BJ (cell line): ENCODE measurements around the gene TBC1D10A. TPM values are rescaled to one million over a fixed set of nuclear protein-coding genes. Genes with fewer than 3 reads are reported as not detected.

Experiments used
- CTCF ChIA-PET: fragments of 350-600 bp; formaldehyde crosslinking; extraction: SDS; loops from one replicate; lab custom pipeline; 2021; ENCODE audit warnings: antibody characterized with exemption, inconsistent platforms; lab: Yijun Ruan, JAX
- POLR2A ChIA-PET: fragments of 300-600 bp; sonication (Branson Sonifier 250); formaldehyde crosslinking; extraction: SDS; loops from one replicate; lab custom pipeline; 2021; ENCODE audit warnings: antibody characterized with exemption; lab: Charles Lee
- DNase-seq: peaks from one replicate; pipeline ENCODE4 v3.0.0-alpha.2; 2011; ENCODE audit warnings: low read depth
- H3K27me3 ChIP-seq: 2 replicates; pipeline ENCODE4 v1.6.0; 2011; ENCODE audit warnings: low read length; ENCODE audit not compliant: control insufficient read depth, insufficient read depth
- H3K36me3 ChIP-seq: 2 replicates; pipeline ENCODE4 v1.5.1; 2011; ENCODE audit warnings: low read length; ENCODE audit not compliant: control insufficient read depth, insufficient read depth
- H3K4me3 ChIP-seq: 2 replicates; pipeline ENCODE4 v1.5.1; 2011; ENCODE audit warnings: low read depth, mild to moderate bottlenecking, control low read depth, low read length
- polyA plus RNA-seq: library from polyadenylated mRNA; depleted of rRNA; stranded (reverse); fragments of >200 nt; gene quantifications from 2 replicates; pipeline ENCODE4 v1.2.3, GENCODE V29; 2011
- TF ChIP-seq, protein P1 (sequence below): IDR thresholded peaks from 2 replicates; pipeline ENCODE4 v1.5.1; 2011; ENCODE audit warnings: low read depth, mild to moderate bottlenecking, control low read depth, inconsistent platforms, low read length, moderate library complexity; ENCODE audit not compliant: insufficient read depth

The TBC1D10A gene
- polyA plus RNA-seq, 1 experiment: 22.1 TPM

DNA sequence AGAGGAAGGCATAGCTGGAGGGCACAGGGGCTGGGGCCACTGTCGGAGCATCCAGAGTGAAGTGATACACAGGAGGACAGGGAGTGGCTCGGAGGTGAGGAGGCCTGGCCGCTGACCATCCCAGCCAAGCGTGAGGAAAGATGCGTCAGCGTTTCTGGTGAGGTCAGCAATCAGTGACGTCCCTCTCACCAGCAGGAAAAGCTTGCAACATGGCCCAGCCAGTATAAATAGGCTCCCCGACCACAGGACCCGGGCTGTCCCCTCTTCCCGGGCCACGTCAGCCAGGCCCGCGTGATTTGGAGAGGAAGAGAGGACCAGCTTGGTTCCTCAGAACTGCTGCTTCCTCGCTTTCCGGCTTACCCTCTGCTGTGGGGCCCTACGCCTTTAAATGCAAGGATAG, 55.9 kb downstream of the TBC1D10A start:
- TF ChIP-seq, protein P1, sequence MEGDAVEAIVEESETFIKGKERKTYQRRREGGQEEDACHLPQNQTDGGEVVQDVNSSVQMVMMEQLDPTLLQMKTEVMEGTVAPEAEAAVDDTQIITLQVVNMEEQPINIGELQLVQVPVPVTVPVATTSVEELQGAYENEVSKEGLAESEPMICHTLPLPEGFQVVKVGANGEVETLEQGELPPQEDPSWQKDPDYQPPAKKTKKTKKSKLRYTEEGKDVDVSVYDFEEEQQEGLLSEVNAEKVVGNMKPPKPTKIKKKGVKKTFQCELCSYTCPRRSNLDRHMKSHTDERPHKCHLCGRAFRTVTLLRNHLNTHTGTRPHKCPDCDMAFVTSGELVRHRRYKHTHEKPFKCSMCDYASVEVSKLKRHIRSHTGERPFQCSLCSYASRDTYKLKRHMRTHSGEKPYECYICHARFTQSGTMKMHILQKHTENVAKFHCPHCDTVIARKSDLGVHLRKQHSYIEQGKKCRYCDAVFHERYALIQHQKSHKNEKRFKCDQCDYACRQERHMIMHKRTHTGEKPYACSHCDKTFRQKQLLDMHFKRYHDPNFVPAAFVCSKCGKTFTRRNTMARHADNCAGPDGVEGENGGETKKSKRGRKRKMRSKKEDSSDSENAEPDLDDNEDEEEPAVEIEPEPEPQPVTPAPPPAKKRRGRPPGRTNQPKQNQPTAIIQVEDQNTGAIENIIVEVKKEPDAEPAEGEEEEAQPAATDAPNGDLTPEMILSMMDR: no peak
- Histone ChIP-seq H3K36me3 (no peaks in the 10 kb centered on the region; the same call in 1 of the 2 replicates), H3K27me3 (peaks cover 5% of the 10 kb centered on the region), H3K4me3 (no peak overlapping the region)
- ChIA-PET POLR2A (no interaction called here), CTCF (interaction anchor here (0.6 to 2.3 kb wide), 7 partner anchors 9 to 409 kb away, joined by 3 to 8 read pairs (median 4); partner anchors contain the start of gene RNF215)
- DNase-seq: no peak

DNA sequence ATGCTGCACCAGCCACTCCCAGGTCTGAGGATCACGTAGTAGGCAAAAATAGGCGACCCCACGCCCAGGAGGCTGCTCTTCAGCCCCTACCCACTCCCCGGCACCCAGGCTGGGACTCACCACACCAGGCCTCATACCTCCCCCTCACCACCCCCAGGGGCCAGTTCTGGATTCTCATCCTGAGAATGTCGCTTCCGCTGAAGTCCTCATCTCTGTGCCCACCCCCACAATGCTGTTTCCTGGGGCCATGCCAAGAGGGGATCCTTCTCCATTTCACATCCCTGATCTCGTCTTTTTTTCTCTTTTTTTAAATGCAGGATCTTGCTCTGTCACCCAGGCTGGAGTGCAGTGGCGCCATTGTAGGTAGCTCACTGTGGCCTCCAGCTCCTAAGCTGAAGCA, 58.4 kb downstream of the TBC1D10A start:
- no peak overlapping the region for H3K4me3 ChIP-seq
- no peaks in the 10 kb centered on the region; the same call in 1 of the 2 replicates for H3K36me3 ChIP-seq
- DNase-seq: no peak
- POLR2A ChIA-PET: no interaction called here
- TF ChIP-seq, protein P1: no peak
- CTCF ChIA-PET: interaction anchor here (0.9 kb wide), 1 partner anchor 123 kb away, joined by 3 read pairs; no protein-coding TSS in a partner anchor
- H3K27me3 ChIP-seq: no peaks in the 10 kb centered on the region

GRCh38 chr22:30267382-30268302, 59.1 kb downstream of the TBC1D10A start:
- ChIA-PET POLR2A (no interaction called here), CTCF (interaction anchor here (1.3 kb wide), 1 partner anchor 21 kb away, joined by 4 read pairs; no protein-coding TSS in a partner anchor)
- H3K36me3 ChIP-seq: no peaks in the 10 kb centered on the region; the same call in 1 of the 2 replicates
- H3K27me3 ChIP-seq: no peaks in the 10 kb centered on the region
- TF ChIP-seq, protein P1: no peak
- H3K4me3 ChIP-seq: no peak overlapping the region
- DNase-seq: no peak

DNA sequence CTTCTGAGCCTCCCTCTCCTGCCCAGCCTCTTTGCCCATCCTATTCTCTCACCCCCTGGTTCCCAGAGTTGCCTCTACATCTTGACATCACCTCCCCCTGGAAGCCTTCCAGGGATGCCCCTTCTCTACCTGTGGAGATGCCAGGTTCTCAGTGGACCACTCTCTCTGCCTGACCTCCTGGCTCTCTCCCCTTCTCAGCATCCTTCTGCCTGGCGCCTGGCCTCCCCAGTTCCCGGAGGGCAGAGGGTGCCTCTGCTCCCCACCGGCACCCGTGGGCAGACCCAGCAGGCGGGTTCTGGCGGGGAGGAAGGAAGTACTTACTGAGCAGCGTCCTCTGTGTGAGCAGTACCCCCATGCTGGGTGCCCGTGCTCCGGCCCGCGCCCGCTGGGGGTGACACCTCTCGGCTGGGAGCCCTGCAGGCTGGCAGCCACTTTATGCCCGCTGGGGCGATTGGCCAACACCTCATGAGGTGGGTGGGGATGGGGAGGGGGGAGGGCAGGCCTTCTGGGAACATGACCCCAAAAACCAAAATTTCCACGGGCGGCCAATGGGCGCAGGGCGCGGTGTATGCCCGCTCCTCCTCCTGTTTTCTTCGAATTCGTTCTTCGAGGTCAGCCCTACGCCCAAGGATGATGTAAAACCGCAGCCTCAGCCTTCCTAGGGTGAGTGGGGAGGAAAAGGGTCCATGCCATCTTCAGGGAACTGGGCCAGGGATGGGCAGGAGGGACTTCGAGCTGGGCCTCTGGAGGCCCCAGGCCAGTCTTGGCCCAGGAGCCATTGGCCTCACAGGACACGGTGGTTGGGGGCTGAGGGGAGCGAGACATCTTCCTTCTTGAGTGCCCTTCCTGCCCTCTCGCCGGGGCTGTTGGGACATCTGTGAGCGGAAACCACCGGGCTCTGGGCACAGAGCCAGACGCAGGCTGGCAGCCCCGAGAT, 60.0 kb downstream of the TBC1D10A start, which contains the start of gene OSM:
Gene OSM (minus strand): TSS at position 407 of the 937 bp plus-strand sequence. CDS start 52 bp downstream, at position 355.
- no peak for DNase-seq
- no peak within 1 kb of the TSS for H3K4me3 ChIP-seq
- no peaks in the 10 kb centered on the region for H3K27me3 ChIP-seq
- TF ChIP-seq, protein P1: no peak
- H3K36me3 ChIP-seq: no peaks in the 10 kb centered on the region; the same call in 1 of the 2 replicates
- CTCF ChIA-PET: interaction anchor here (1.0 to 3.8 kb wide), 4 partner anchors 11 to 158 kb away, joined by 3 to 34 read pairs (median 8); partner anchors contain the start of gene RNF215
- POLR2A ChIA-PET: no interaction called here
